Skin epidermis (tissue), 12 donors: ENCODE results near the gene MED10.
A peak's percentile ranks its signal among the peaks of the same experiment; 100 is the strongest.

ENCODE experiments used
- H3K27ac ChIP-seq, 21 experiments: fragments of 200-600 bp; sonication (generic) in 11 of 21; one replicate each; pipeline ENCODE4 v1.5.0; 2020; ENCODE audit warnings: mild to moderate bottlenecking in 3 of 21, inconsistent platforms in 2 of 21, moderate library complexity in 2 of 21
- H3K4me3 ChIP-seq, 7 experiments: fragments of 200-600 bp; sonication (generic) in 2 of 7; one replicate each; pipeline ENCODE4 v1.5.0; 2020; ENCODE audit warnings: inconsistent platforms in 2 of 7, mild to moderate bottlenecking in 2 of 7, moderate library complexity in 1 of 7

MED10 gene

GRCh38 chr5:6377905-6378765 lies at the start of gene MED10:
MED10 (minus strand) TSS chr5:6378547; CDS start chr5:6378483, 64 bp downstream.
- H3K27ac ChIP-seq, result peak within 1 kb of the TSS; percentile 86 to 99 (median 95)
- H3K4me3 ChIP-seq, result peak within 1 kb of the TSS; percentile 77 to 100 (median 97)

GRCh38 chr5:6427694-6428093 lies 49.3 kb upstream of the MED10 start:
- Histone ChIP-seq H3K27ac (no peak overlapping the region), H3K4me3 (no peak overlapping the region)

- H3K27ac ChIP-seq, result no peak overlapping the region
- H3K4me3 ChIP-seq, result no peak overlapping the region
These were observed 46.4 kb upstream of the MED10 start for GRCh38 chr5:6424700-6425099.

GRCh38 chr5:6424110-6424659 lies 45.8 kb upstream of the MED10 start:
- Histone ChIP-seq H3K27ac (no peak overlapping the region), H3K4me3 (no peak overlapping the region)

GRCh38 chr5:6423327-6424109 lies 45.2 kb upstream of the MED10 start:
- Histone ChIP-seq H3K27ac (no peak overlapping the region), H3K4me3 (no peak overlapping the region)

GRCh38 chr5:6419340-6419852 lies 41.0 kb upstream of the MED10 start:
- Histone ChIP-seq H3K27ac (no peak overlapping the region), H3K4me3 (no peak overlapping the region)

GRCh38 chr5:6418679-6419276 lies 40.4 kb upstream of the MED10 start:
- Histone ChIP-seq H3K4me3 (no peak overlapping the region), H3K27ac (no peak overlapping the region)

- Histone ChIP-seq H3K27ac (no peak overlapping the region), H3K4me3 (no peak overlapping the region)
These were observed 39.3 kb upstream of the MED10 start for GRCh38 chr5:6417657-6418056.

GRCh38 chr5:6412811-6413210 lies 34.5 kb upstream of the MED10 start:
- Histone ChIP-seq H3K27ac (no peak overlapping the region), H3K4me3 (no peak overlapping the region)

GRCh38 chr5:6411141-6411540 lies 32.8 kb upstream of the MED10 start:
- no peak overlapping the region for H3K27ac ChIP-seq
- no peak overlapping the region for H3K4me3 ChIP-seq

GRCh38 chr5:6410421-6410820 lies 32.1 kb upstream of the MED10 start:
- H3K27ac ChIP-seq, result no peak overlapping the region
- H3K4me3 ChIP-seq, result no peak overlapping the region

- H3K27ac ChIP-seq, result no peak overlapping the region
- no peak overlapping the region for H3K4me3 ChIP-seq
These were observed 30.5 kb upstream of the MED10 start for GRCh38 chr5:6408627-6409446.

GRCh38 chr5:6408260-6408596 lies 29.9 kb upstream of the MED10 start:
- Histone ChIP-seq H3K27ac (no peak overlapping the region), H3K4me3 (no peak overlapping the region)

- H3K4me3 ChIP-seq, result no peak overlapping the region
- H3K27ac ChIP-seq, result no peak overlapping the region
These were observed 29.4 kb upstream of the MED10 start for GRCh38 chr5:6407558-6408259.

GRCh38 chr5:6405591-6405990 lies 27.2 kb upstream of the MED10 start:
- H3K4me3 ChIP-seq, result no peak overlapping the region
- H3K27ac ChIP-seq, result no peak overlapping the region

- no peak overlapping the region for H3K4me3 ChIP-seq
These were observed 25.8 kb upstream of the MED10 start for GRCh38 chr5:6404129-6404528.

GRCh38 chr5:6403416-6403815 lies 25.1 kb upstream of the MED10 start:
- Histone ChIP-seq H3K4me3 (no peak overlapping the region), H3K27ac (peak overlapping the region in 2 of 21 experiments; percentile 3 to 10)

More at GRCh38 chr5:6404129-6404528, 25.8 kb upstream of the MED10 start:
- no peak overlapping the region for H3K27ac ChIP-seq

GRCh38 chr5:6402939-6403338 lies 24.6 kb upstream of the MED10 start:
- H3K27ac ChIP-seq, result peak overlapping the region in 3 of 21 experiments; percentile 3 to 10 (median 7)
- no peak overlapping the region for H3K4me3 ChIP-seq

- Histone ChIP-seq H3K4me3 (no peak overlapping the region), H3K27ac (no peak overlapping the region)
These were observed 23.1 kb upstream of the MED10 start for GRCh38 chr5:6401410-6401809.
